ENCODE data around the gene STX4. TPM values are rescaled to one million over a fixed set of nuclear protein-coding genes. Genes with fewer than 3 reads are reported as not detected.

Gene STX4
- total RNA-seq, 1 donor from 2014 or later: 26.1 TPM

- no peak overlapping the region for H3K4me3 ChIP-seq (ENCODE audit: low read depth, low read length)
- no peak for TF ChIP-seq CTCF (conservative IDR thresholded peaks at IDR 0.05; ENCODE audit: low read depth, low read length)
Observed at GRCh38 chr16:31038993-31039392, 5.6 kb downstream of the STX4 start.

GRCh38 chr16:31042866-31043265 is 9.5 kb downstream of the STX4 start:
- DNase-seq (ENCODE audit: low read depth): no peak
- TF ChIP-seq CTCF (conservative IDR thresholded peaks at IDR 0.05; ENCODE audit: low read depth, low read length): no peak

More at GRCh38 chr16:31038993-31039392, 5.6 kb downstream of the STX4 start:
- no peak for DNase-seq (ENCODE audit: low read depth)

GRCh38 chr16:31043352-31043751 is 10.0 kb downstream of the STX4 start:
- no peak for TF ChIP-seq CTCF (conservative IDR thresholded peaks at IDR 0.05; ENCODE audit: low read depth, low read length)
- H3K4me3 ChIP-seq (ENCODE audit: low read depth, low read length): no peak overlapping the region
- DNase-seq (ENCODE audit: low read depth): no peak

More at GRCh38 chr16:31042866-31043265, 9.5 kb downstream of the STX4 start:
- H3K4me3 ChIP-seq (ENCODE audit: low read depth, low read length): no peak overlapping the region

- H3K4me3 ChIP-seq (ENCODE audit: low read depth, low read length): no peak overlapping the region
- DNase-seq (ENCODE audit: low read depth): no peak
- no peak for TF ChIP-seq CTCF (conservative IDR thresholded peaks at IDR 0.05; ENCODE audit: low read depth, low read length)
Observed at GRCh38 chr16:31043898-31044481, 10.6 kb downstream of the STX4 start.

- no peak overlapping the region for H3K4me3 ChIP-seq (ENCODE audit: low read depth, low read length)
- DNase-seq (ENCODE audit: low read depth): no peak
- TF ChIP-seq CTCF (conservative IDR thresholded peaks at IDR 0.05; ENCODE audit: low read depth, low read length): no peak
Observed at GRCh38 chr16:31050280-31051030, 17.1 kb downstream of the STX4 start.

GRCh38 chr16:31052114-31052513 is 18.8 kb downstream of the STX4 start:
- DNase-seq (ENCODE audit: low read depth): peak; percentile 84
- no peak overlapping the region for H3K4me3 ChIP-seq (ENCODE audit: low read depth, low read length)
- TF ChIP-seq CTCF (conservative IDR thresholded peaks at IDR 0.05; ENCODE audit: low read depth, low read length): no peak
